Suppressor macrophage (primary cell): ENCODE measurements around the gene GPC6.

Experiments
- DNase-seq, 4 experiments: peaks; one replicate each; pipeline ENCODE4 v3.0.0-alpha.2; 2020 to 2022

Gene GPC6

DNA sequence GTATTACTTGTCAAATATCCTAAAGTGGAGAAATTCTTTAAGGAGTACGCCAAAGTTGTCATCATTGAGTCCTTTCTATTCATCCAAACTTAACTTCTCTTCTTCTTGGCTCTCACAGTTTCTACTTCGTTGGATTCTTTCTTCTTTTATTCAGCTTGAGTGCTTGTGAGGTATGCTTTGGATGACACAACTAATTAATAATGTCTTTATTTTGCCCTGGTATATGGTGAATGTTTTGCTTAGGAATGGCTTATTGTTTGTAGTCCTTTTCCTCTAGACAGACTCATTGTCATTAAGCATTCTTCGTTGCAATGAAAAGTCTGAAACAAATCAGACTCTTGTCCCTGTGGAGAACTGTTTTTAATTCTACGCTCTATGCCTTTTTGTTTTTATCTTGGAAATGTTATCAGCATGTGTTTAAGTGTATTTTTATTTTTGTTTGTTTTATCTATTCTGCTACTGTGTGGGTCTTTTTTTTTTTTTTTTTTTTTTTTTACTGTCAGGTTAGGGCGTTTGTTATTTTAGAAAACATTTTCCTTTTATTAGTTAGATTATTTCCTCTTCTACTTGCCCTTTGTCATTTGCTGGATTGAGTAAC is 471.5 kb downstream of the GPC6 start:
- DNase-seq, result no peak

DNA sequence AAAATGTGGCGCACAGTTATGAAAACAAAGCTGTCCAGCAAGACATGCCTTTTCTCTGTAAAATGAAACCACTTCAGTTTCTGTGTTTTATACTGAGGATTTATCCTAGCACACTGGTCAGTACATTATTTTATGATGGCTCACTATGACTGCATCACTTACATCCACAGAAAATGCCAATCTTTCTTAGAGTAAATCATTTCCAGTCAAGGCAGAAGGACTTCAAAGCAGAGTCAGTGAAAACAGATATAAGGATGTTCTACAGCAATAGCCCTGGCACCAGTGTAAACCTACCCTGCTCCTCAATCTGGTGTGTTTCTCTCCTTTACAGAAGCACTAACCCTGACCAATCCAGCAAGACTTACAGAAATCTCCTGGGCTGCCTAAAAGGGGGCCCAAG is 473.5 kb downstream of the GPC6 start:
- DNase-seq, result no peak

- DNase-seq, result no peak
Measured at GRCh38 chr13:93708308-93709075, 481.9 kb downstream of the GPC6 start.

GRCh38 chr13:93709506-93710244 is 483.1 kb downstream of the GPC6 start:
- DNase-seq, result no peak

- DNase-seq, result no peak
Measured at GRCh38 chr13:93714171-93714570, 487.6 kb downstream of the GPC6 start.

DNA sequence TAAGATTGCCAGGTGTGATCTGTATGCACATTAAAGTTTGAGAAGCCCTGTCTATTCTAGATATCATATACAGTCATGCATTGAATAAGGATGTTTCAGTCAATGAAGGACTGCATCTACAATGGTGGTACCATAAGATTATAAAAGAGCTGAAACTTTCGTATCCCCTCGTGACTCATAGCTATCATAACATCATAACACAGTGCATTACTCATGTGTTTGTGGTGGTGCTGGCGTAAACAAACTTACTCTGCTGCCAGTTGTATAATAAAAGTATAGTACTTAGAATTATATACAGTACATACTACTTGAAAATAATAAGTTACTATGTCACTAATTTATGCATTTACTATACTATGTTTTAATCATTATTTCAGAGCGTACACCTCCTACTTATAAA is 489.3 kb downstream of the GPC6 start:
- no peak for DNase-seq

- DNase-seq, result no peak
Measured at GRCh38 chr13:93716623-93717022, 490.0 kb downstream of the GPC6 start.

DNA sequence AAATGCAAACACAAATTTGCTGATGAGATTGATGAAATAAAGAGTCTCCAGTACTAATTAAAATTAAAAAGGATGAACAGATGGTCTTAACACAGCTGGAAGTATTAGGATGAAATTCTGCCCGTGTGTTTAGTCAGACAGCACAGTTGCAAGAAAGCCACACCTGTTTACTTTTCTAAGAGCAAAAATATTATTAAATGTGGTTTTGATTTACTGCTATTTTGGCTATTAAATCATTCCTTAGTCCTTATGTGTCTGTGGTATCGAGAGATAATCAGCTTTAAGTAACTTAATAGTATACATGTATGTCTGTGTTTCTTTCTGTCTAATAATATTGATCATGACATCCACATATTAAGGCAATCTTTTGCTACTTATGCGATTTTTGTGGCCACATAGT is 494.9 kb downstream of the GPC6 start:
- DNase-seq, result no peak

GRCh38 chr13:93723316-93723715 is 496.7 kb downstream of the GPC6 start:
- DNase-seq, result no peak

GRCh38 chr13:93724187-93724586 is 497.6 kb downstream of the GPC6 start:
- no peak for DNase-seq

- DNase-seq, result no peak
Measured at GRCh38 chr13:93726173-93726957, 499.8 kb downstream of the GPC6 start.

DNA sequence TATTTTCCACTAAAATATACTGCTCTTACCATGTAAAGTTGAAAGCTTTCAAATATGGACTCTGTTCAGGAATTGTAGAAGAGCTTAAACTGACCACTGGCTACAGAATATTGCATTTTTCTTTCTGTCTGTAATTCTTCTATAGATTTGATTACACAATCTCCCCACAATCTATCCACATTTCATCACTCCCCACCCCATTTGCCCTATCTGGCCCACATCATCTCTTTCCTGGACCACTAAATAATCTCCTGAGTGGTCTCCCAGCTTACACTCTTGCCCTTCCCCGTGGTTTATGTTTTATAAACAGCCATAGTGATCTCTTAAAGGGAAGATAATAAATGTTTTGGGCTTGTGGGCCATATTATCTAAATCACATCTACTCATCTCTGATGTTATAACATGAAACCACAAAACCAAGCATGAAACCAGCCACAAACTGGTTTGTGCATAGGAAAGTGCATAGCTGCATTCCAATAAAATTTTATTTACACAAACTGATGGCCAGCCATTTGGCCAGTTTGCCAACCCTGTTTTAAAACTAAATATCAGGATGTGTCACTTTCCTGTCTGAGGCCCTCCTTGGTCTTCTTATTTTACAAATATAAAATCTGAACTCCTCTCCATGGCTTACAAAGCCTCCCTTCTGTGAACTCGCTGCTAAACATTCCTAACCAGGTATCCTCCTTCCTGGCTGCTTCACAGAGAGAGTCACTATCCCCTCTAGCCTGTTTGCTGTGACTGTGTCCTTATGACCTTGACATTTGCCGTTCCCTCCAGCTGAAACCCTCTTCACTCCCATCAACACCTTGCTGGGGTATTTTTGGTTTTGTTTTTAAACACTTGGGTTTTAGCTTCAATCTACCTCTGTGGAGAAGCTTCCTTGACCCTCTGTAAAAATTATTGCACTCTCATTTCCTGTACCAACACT is 500.9 kb downstream of the GPC6 start:
- DNase-seq, result no peak

DNA sequence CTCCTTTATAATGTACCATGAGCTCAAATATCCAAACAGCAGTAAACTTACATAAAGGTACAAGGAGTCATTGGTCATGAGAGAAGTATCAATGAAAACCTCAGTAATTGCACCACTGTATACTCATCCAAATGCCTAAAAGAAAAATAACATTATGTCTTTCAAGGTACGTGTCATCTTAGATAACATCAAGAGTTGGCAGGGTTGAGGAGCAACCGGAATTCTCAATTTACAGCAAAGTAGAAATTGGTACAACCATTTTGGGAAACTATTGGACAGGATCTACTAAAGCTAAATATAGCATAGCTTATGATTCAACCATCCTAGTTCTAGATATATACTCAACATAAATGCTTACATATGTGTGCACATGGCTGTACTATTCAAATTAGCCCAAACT is 502.8 kb downstream of the GPC6 start:
- DNase-seq, result no peak

- no peak for DNase-seq
Measured at GRCh38 chr13:93730780-93731179, 504.2 kb downstream of the GPC6 start.

DNA sequence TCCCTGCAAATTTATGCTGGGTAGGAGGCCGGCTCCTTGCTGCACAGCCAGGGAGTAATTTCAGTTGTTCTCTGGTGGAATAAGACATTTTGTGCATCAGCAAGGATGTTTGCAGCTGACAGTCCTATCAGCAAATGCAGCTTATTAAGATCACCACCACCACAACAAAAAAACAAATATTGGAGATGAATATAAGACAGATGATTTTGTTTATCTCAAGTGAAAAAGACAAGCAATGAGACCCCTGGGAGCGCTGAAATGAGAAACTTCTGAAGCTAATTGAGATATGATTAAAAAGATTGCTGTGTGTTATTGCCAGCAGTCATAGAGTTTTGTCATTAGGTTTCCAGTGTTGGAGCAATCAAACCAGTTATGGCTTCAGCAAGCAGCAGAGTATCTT is 505.6 kb downstream of the GPC6 start:
- no peak for DNase-seq

GRCh38 chr13:93736081-93736480 is 509.5 kb downstream of the GPC6 start:
- no peak for DNase-seq

DNA sequence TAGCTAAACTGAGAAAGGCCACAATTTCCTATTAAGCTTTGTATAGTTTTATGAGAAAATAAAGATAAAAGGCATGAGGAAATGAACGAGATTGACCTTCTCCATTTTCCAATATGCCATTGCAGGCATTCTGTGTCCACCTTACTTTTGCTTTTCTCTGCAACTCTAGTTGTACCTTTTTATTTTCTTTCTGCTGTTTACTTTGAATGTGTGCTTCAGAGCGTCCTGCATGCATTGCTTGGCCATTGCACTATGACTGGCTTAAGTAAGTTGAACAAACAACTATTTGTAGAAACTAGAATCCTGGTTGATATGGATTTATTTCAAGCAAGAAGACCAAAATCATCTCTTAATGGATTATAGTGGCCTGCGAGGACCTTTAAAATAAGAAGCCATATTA is 510.3 kb downstream of the GPC6 start:
- DNase-seq, result no peak

- no peak for DNase-seq
Measured at GRCh38 chr13:93740334-93740733, 513.7 kb downstream of the GPC6 start.

- no peak for DNase-seq
Measured at GRCh38 chr13:93744033-93744432, 517.4 kb downstream of the GPC6 start.

DNA sequence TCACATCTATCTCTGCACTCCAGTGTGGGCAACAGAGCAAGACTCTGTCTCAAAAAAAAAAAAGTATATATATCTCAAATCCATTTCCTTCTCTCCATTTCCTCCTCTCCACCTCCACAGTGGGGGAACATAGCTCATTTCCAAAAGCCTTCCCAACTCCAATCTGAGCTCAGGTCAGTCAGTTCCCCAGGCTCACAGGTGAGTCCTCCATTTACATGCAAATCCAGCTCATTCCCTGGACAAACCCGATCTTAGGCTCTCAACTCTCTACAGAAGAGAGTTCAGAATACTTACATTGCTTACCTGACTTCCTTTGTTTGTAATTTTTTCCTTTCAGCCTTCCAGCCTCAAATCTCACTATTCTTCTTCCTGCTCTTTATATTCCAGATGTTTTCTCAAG is 518.3 kb downstream of the GPC6 start:
- DNase-seq, result no peak

GRCh38 chr13:93745884-93746283 is 519.3 kb downstream of the GPC6 start:
- no peak for DNase-seq

DNA sequence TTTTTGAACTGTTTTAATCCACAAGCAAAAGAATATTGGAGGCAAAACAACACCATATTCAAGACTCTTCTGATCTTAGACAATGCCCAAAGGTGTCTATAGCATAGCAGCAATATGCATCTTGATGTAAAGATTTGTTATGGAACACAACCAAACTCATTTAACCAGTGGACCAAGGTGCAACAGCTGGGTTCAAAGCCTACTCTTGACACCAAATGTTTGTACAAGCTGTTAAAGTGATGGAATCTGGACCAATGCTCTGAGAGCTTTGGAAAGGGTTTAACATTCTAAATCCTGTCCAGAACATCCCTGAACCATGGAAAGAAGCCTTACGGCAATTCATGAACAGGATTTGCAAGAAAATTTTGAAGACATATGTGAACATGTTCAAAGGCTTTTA is 520.0 kb downstream of the GPC6 start:
- no peak for DNase-seq
